Measurements from ENCODE around the gene SSH2.

- no peak for TF ChIP-seq EZH2 (IDR thresholded peaks at IDR 0.05; ENCODE audit: borderline replicate concordance, low read depth, low read length, severe bottlenecking)
- TF ChIP-seq, protein P1, sequence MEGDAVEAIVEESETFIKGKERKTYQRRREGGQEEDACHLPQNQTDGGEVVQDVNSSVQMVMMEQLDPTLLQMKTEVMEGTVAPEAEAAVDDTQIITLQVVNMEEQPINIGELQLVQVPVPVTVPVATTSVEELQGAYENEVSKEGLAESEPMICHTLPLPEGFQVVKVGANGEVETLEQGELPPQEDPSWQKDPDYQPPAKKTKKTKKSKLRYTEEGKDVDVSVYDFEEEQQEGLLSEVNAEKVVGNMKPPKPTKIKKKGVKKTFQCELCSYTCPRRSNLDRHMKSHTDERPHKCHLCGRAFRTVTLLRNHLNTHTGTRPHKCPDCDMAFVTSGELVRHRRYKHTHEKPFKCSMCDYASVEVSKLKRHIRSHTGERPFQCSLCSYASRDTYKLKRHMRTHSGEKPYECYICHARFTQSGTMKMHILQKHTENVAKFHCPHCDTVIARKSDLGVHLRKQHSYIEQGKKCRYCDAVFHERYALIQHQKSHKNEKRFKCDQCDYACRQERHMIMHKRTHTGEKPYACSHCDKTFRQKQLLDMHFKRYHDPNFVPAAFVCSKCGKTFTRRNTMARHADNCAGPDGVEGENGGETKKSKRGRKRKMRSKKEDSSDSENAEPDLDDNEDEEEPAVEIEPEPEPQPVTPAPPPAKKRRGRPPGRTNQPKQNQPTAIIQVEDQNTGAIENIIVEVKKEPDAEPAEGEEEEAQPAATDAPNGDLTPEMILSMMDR (IDR thresholded peaks at IDR 0.05; ENCODE audit: borderline replicate concordance, extremely low read depth, low read length, poor library complexity, severe bottlenecking) = no peak
Measured at GRCh38 chr17:29615492-29616299, 314.3 kb downstream of the SSH2 start.
